Pancreas (tissue), 10 donors: ENCODE measurements around the gene WASHC2C. TPM values are rescaled to one million over a fixed set of nuclear protein-coding genes. Genes with fewer than 3 reads are reported as not detected.
"Not testable (repeated sequence)": the region's sequence is repeated elsewhere in the genome, so short reads cannot be mapped to it uniquely, and the experiment has no call there.

ENCODE experiments used
- ATAC-seq, 4 donors: fragments of 200-7000 bp; cut with Tn5 transposase; one replicate each; pipeline versions ENCODE4 v1.8.0 to v1.9.1; 2020; ENCODE audit warnings: mild to moderate bottlenecking in 4 of 4, moderate library complexity in 4 of 4
- DNase-seq, 6 donors: peaks; one replicate each; pipeline ENCODE4 v3.0.0-alpha.2; 2020
- FAIRE-seq: peaks from 2 replicates; lab custom pipeline; 2012; peaks lifted over from hg19 to GRCh38; lab: Jason Lieb, UNC
- H3K27ac ChIP-seq, 4 donors: fragments of 200-600 bp; sonication (generic); 1 replicate in 3 of 4; 2 replicates in 1 of 4; pipeline versions ENCODE4 v1.5.0 to v1.8.0; 2020
- H3K27me3 ChIP-seq, 4 donors: fragments of 200-600 bp; one replicate each; pipeline ENCODE4 v1.8.0; 2021
- H3K36me3 ChIP-seq, 3 donors: fragments of 200-600 bp; sonication (generic) in 1 of 3; one replicate each; pipeline versions ENCODE4 v1.5.0 to v1.8.0; 2020 to 2021
- H3K4me1 ChIP-seq, 3 donors: fragments of 200-600 bp; one replicate each; pipeline ENCODE4 v1.8.0; 2021
- H3K4me3 ChIP-seq, 4 donors: fragments of 200-600 bp; sonication (generic) in 2 of 4; one replicate each; pipeline versions ENCODE4 v1.5.0 to v1.8.0; 2020 to 2021
- H3K9me3 ChIP-seq, 4 donors: fragments of 200-600 bp; one replicate each; pipeline ENCODE4 v1.8.0; 2021
- WGBS, 2 donors: extraction: QIAGEN DNeasy Blood & Tissue Kit; methylation state at CpG; one replicate each; pipeline ENCODE4 v1.1.7; 2013; 5-methylcytosine and 5-hydroxymethylcytosine counted together
- intact Hi-C, 3 donors: fragments of 100-400 bp; cut with DNase I; formaldehyde crosslinking; loops; one replicate each; pipeline versions ENCODE4 v1.11.1 to v1.14.2; 2022
- polyA plus RNA-seq, 2 donors: library from polyadenylated mRNA; stranded (reverse); fragments of 200-250 nt; gene quantifications; one replicate each; pipeline ENCODE4 v1.2.3, GENCODE V29; 2013
- total RNA-seq, 6 donors: library from RNA; stranded (reverse); fragmentation: NEBNext Ultra II Directional in 4 of 6; extraction: Animal tissue kit (Norgen Biotek cat#: 25700) in 4 of 6; gene quantifications; one replicate each; pipeline versions ENCODE4 v1.2.1 to v1.2.4, GENCODE V29; 2021 to 2023
- TF ChIP-seq, protein P1 (sequence below), 4 donors: fragments of 200-600 bp; sonication (generic) in 3 of 4; IDR thresholded peaks; one replicate each; pipeline versions ENCODE4 v1.5.0 to v1.8.0; 2021; ENCODE audit warnings: antibody characterized with exemption in 4 of 4
- donor health status: healthy with polysubstance abuse.
- donor health status: DM: no; HTN: no; CAD: no; lungs with moderate emphysema.
- donor health status: DM: no; HTN: no; CAD: no.
- donor health status: control.
- donor health status: control.
- donor health status: Bipolar disorder and iron deficiency.
- donor health status: DM: yes; HTN: yes; CAD: no.
- donor health status: DM: no; HTN: no; CAD: no.
- donor health status: DM: no; HTN: no; CAD: no.
- donor health status: DM: yes; HTN: yes; CAD: no.

The WASHC2C gene
- total and polyA plus RNA-seq, 8 donors = 8.8 to 32.8 (median 16.3) TPM

DNA sequence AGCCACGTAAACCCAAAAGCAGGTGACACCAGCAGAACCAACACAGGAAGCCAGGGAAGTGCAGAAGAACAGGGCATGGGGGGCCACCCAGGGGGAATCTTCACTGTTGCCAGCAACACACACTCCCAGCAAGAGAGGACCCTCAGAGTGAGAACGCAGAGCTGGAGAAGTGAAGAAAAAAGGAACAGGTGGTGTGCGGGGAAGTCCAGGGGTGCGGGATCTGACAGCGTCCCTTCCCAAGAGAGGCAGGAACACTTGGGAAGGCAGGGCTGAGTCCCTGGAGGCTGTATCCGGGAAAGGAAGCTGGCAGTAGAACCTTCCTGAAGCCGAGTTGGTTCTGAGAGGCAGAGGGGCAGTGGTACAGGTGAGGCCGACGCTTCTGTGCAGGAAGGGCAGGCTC lies 92.5 kb downstream of the WASHC2C start:
- no peak overlapping the region for H3K27ac ChIP-seq
- no peaks in the 10 kb centered on the region for H3K36me3 ChIP-seq
- intact Hi-C loops = no loop called here
- ATAC-seq (no peak), DNase-seq (no peak), FAIRE-seq (no peak)
- WGBS, 2 donors = 56 to 64% methylated on average over 8 to 9 of the region's 9 CpGs
- TF ChIP-seq, protein P1, sequence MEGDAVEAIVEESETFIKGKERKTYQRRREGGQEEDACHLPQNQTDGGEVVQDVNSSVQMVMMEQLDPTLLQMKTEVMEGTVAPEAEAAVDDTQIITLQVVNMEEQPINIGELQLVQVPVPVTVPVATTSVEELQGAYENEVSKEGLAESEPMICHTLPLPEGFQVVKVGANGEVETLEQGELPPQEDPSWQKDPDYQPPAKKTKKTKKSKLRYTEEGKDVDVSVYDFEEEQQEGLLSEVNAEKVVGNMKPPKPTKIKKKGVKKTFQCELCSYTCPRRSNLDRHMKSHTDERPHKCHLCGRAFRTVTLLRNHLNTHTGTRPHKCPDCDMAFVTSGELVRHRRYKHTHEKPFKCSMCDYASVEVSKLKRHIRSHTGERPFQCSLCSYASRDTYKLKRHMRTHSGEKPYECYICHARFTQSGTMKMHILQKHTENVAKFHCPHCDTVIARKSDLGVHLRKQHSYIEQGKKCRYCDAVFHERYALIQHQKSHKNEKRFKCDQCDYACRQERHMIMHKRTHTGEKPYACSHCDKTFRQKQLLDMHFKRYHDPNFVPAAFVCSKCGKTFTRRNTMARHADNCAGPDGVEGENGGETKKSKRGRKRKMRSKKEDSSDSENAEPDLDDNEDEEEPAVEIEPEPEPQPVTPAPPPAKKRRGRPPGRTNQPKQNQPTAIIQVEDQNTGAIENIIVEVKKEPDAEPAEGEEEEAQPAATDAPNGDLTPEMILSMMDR (IDR thresholded peaks at IDR 0.05) = no peak
- H3K27me3 ChIP-seq = no peaks in the 10 kb centered on the region
- H3K9me3 ChIP-seq = no peaks in the 10 kb centered on the region
- no peak overlapping the region for H3K4me3 ChIP-seq
- H3K4me1 ChIP-seq = no peaks in the 10 kb centered on the region

GRCh38 chr10:45820107-45820830 lies 93.2 kb downstream of the WASHC2C start:
- intact Hi-C loops, H3K27me3 ChIP-seq, FAIRE-seq, H3K36me3 ChIP-seq, DNase-seq, H3K27ac ChIP-seq, H3K4me1 ChIP-seq, H3K4me3 ChIP-seq, H3K9me3 ChIP-seq, ATAC-seq: not testable (repeated sequence)
- 53 to 68% methylated on average over 6 of the region's 6 CpGs for WGBS, 2 donors

DNA sequence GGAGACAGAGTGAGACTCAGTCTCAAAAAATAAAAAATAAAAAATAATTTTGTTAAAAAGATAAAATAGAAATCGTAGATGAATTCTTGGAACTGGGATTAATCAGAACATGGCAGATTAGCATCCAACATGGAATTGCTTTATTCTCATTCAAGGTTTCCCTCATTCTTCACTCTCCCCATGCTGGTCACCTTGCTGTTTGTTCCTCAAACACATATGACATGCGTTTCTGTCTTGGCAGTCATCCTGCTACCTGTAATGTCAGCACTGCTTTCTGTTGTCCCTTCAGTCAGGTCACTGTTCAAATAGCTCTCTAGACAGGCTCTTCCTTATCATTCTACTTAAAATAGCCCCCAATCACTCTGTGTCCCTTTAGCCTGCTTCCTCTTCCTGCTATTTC lies 95.9 kb downstream of the WASHC2C start:
- H3K4me3 ChIP-seq, H3K9me3 ChIP-seq, H3K27me3 ChIP-seq, DNase-seq, intact Hi-C loops, H3K4me1 ChIP-seq, H3K27ac ChIP-seq, FAIRE-seq, H3K36me3 ChIP-seq, ATAC-seq: not testable (repeated sequence)
- 34 to 54% methylated on average over 1 to 2 of the region's 2 CpGs for WGBS, 2 donors

Other genes with a start within 250 kb of the WASHC2C start
- gene ZFAND4, start 54.5 kb upstream of the WASHC2C start, total RNA-seq = 10 to 100 TPM in 1 of 6 donors, 1 to 10 TPM in 5; 4.7 to 11.0 (median 7.7) TPM
- gene ZFAND4, start 54.5 kb upstream of the WASHC2C start, polyA plus RNA-seq = 1 to 10 TPM; 2.2 to 4.0 TPM
- 10 to 100 TPM in 2 of 6 donors, 1 to 10 TPM in 4; 4.8 to 13.2 (median 9.3) TPM for gene AGAP4, start 120.2 kb downstream of the WASHC2C start, total RNA-seq
- 10 to 100 TPM; 20.5 to 32.0 TPM for gene AGAP4, start 120.2 kb downstream of the WASHC2C start, polyA plus RNA-seq
- 10 to 100 TPM; 12.9 to 21.5 (median 18.8) TPM for gene TIMM23, start 245.2 kb downstream of the WASHC2C start, total RNA-seq
- gene TIMM23, start 245.2 kb downstream of the WASHC2C start, polyA plus RNA-seq = 10 to 100 TPM; 28.2 to 32.7 TPM